ENCODE data around the gene ATAD1.

ATAD1 gene

GRCh38 chr10:87707254-87707653 lies 110.8 kb downstream of the ATAD1 start:
- no peak for DNase-seq

DNA sequence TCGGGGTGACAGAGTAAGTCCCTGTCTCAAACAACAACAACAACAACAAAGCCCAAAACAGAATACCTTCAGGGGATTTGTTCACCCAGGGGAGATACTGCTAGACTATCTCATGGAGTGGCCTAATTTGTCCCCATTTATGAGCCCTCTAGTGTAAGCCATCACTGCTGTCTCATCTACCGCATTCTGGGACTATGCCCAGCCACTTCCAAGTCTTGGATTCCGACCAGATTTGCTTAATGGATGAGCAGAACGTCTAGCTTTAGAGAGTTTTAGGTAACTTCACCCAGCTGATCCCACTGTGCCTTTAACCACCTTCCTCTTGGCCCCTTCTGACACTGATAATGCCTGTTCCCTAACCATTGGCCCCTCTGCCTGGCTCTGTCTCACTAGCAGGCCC lies 111.3 kb downstream of the ATAD1 start:
- no peak for DNase-seq

DNA sequence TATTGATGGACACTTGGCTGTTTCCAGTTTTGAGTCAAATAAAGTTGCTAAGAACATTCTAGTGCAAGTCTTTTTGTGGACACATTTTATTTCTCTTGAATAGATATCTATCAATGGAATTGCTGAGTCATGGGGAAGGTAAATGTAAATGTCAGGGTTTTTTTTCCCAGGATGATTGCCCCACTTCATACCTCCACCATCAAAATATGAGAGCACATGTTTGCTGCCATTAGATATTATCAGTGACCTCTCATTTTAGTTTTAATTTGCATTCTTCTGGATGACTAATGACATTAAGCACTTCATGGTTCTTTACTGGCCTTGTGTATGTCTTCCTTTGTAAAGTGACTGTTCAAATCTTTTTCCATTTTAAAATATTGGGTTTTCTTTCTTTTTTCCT lies 112.7 kb downstream of the ATAD1 start:
- DNase-seq, result no peak

GRCh38 chr10:87703771-87704170 lies 114.3 kb downstream of the ATAD1 start:
- no peak for DNase-seq

- DNase-seq, result no peak
Observed at GRCh38 chr10:87702973-87703294, 115.1 kb downstream of the ATAD1 start.

- DNase-seq, result no peak
Observed at GRCh38 chr10:87702260-87702972, 115.6 kb downstream of the ATAD1 start.
